GM13976 (cell line): ENCODE measurements around the gene OR11G2.

ENCODE experiments used
- DNase-seq: peaks from one replicate; pipeline ENCODE4 v3.0.0; 2012; ENCODE audit warnings: low spot score
- CTCF ChIP-seq: IDR thresholded peaks from 2 replicates; pipeline ENCODE4 v1.5.1; 2012; ENCODE audit warnings: borderline replicate concordance, mild to moderate bottlenecking; ENCODE audit not compliant: insufficient read depth; ENCODE audit errors: extremely low read depth, missing control alignments, control extremely low read depth
- in situ Hi-C: fragments of 300-500 bp; cut with MboI; formaldehyde crosslinking; loops from one replicate; pipeline ENCODE4 v1.12.0; 2022; ENCODE audit warnings: low sequenced_read_pairs, mixed read lengths, inconsistent platforms; ENCODE audit not compliant: unreplicated experiment

The OR11G2 gene

GRCh38 chr14:20177433-20177974 lies 13.2 kb upstream of the OR11G2 start:
- no peak for DNase-seq
- no peak for TF ChIP-seq CTCF
- in situ Hi-C loops = no loop called here

- DNase-seq = no peak
- in situ Hi-C loops = no loop called here
- no peak for TF ChIP-seq CTCF
Observed at GRCh38 chr14:20179218-20179617, 11.5 kb upstream of the OR11G2 start.

- no peak for DNase-seq
- in situ Hi-C loops = no loop called here
Observed at GRCh38 chr14:20179880-20180279, 10.8 kb upstream of the OR11G2 start.

GRCh38 chr14:20180486-20180885 lies 10.2 kb upstream of the OR11G2 start:
- no peak for DNase-seq
- no peak for TF ChIP-seq CTCF
- in situ Hi-C loops = no loop called here

More at GRCh38 chr14:20179880-20180279, 10.8 kb upstream of the OR11G2 start:
- no peak for TF ChIP-seq CTCF

GRCh38 chr14:20184181-20184580 lies 6.5 kb upstream of the OR11G2 start:
- in situ Hi-C loops = no loop called here
- no peak for DNase-seq
- no peak for TF ChIP-seq CTCF

- TF ChIP-seq CTCF = no peak
- in situ Hi-C loops = no loop called here
- DNase-seq = no peak
Observed at GRCh38 chr14:20191396-20191795, 700 bp downstream of the OR11G2 start.
